HG02759 (cell line): Measurements from ENCODE around the gene PCDHGB5.
A peak's percentile ranks its signal among the peaks of the same experiment; 100 is the strongest.
"Not testable (repeated sequence)": the region's sequence is repeated elsewhere in the genome, so short reads cannot be mapped to it uniquely, and the experiment has no call there.

ENCODE experiments used
- ATAC-seq: cut with Tn5 transposase; IDR thresholded peaks from one replicate; pipeline ENCODE4 v1.9.1; 2021; ENCODE audit warnings: mild to moderate bottlenecking, moderate library complexity; ENCODE audit not compliant: unreplicated experiment

Gene PCDHGB5

GRCh38 chr5:141409598-141410306 is 12.0 kb downstream of the PCDHGB5 start:
- ATAC-seq = no peak

GRCh38 chr5:141411575-141411974 is 13.8 kb downstream of the PCDHGB5 start:
- ATAC-seq = no peak

GRCh38 chr5:141412854-141413539 is 15.2 kb downstream of the PCDHGB5 start, which contains the start of gene PCDHGA10:
Gene PCDHGA10 (plus strand): TSS chr5:141412987. CDS start chr5:141413176, 189 bp downstream.
- peak; percentile 79 for ATAC-seq

DNA sequence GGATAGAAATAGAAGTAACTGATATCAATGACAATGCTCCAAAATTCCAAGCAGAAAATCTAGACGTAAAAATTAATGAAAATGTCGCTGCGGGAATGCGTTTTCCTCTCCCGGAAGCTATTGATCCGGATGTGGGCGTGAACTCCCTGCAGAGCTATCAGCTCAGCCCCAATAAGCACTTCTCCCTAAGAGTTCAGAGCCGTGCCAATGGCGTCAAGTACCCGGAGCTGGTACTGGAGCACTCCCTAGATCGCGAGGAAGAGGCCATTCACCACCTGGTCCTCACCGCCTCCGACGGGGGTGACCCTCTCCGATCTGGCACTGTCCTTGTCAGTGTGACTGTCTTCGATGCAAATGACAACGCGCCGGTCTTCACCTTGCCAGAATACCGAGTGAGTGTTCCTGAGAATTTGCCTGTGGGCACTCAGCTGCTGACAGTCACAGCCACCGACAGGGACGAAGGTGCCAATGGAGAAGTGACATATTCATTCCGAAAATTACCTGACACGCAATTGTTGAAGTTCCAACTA is 15.9 kb downstream of the PCDHGB5 start:
- peak; percentile 34 for ATAC-seq

GRCh38 chr5:141414548-141415274 is 17.0 kb downstream of the PCDHGB5 start:
- ATAC-seq = not testable (repeated sequence)

- ATAC-seq = not testable (repeated sequence)
Observed at GRCh38 chr5:141415275-141415618, 17.5 kb downstream of the PCDHGB5 start.

- ATAC-seq = peak; percentile 74
Observed at GRCh38 chr5:141417494-141418172, 19.9 kb downstream of the PCDHGB5 start, which contains the start of gene PCDHGB7. Gene PCDHGB7 (plus strand): TSS chr5:141417677. CDS start chr5:141417860, 183 bp downstream.

- no peak for ATAC-seq
Observed at GRCh38 chr5:141419074-141419880, 21.5 kb downstream of the PCDHGB5 start.

GRCh38 chr5:141420855-141421488 is 23.2 kb downstream of the PCDHGB5 start, which contains the start of gene PCDHGA11:
Gene PCDHGA11 (plus strand): TSS chr5:141421051. CDS start chr5:141421228, 177 bp downstream.
- peak; percentile 50 for ATAC-seq

GRCh38 chr5:141421489-141421855 is 23.7 kb downstream of the PCDHGB5 start:
- ATAC-seq = no peak

GRCh38 chr5:141422742-141423291 is 25.1 kb downstream of the PCDHGB5 start:
- ATAC-seq = no peak

DNA sequence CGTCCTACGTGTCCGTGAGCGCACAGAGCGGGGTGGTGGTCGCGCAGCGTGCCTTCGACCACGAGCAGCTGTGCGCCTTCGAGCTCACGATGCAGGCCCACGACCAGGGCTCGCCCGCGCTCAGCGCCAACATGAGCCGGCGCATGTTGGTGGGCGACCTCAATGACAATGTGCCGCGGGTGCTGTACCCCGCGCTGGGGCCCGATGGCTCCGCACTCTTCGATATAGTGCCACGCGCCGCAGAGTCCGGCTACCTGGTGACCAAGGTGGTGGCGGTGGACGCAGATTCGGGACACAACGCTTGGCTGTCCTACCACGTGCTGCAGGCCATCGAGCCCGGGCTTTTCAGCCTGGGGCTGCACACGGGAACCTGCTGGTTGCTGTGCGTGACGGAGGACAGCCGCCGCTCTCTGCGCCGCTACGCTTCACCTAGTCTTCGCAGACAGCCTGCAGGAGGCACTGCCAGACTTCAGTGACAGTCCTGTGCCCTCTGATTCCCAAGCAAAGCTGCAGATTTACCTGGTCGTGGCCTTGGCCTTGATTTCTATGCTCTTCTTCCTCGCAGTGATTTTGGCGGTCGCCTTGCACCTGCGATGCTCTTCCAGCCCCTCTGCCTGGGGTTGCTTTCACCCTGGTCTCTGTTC is 30.2 kb downstream of the PCDHGB5 start:
- ATAC-seq = no peak

GRCh38 chr5:141430332-141431113 is 32.8 kb downstream of the PCDHGB5 start, which contains the start of gene PCDHGA12:
Gene PCDHGA12 (plus strand): TSS chr5:141430507. CDS start chr5:141430760, 253 bp downstream.
- peak; percentile 79 for ATAC-seq

GRCh38 chr5:141431286-141431685 is 33.5 kb downstream of the PCDHGB5 start:
- ATAC-seq = peak; percentile 54

DNA sequence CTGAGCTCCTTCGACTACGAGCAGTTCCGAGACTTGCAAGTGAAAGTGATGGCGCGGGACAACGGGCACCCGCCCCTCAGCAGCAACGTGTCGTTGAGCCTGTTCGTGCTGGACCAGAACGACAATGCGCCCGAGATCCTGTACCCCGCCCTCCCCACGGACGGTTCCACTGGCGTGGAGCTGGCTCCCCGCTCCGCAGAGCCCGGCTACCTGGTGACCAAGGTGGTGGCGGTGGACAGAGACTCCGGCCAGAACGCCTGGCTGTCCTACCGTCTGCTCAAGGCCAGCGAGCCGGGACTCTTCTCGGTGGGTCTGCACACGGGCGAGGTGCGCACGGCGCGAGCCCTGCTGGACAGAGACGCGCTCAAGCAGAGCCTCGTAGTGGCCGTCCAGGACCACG is 34.6 kb downstream of the PCDHGB5 start:
- ATAC-seq = not testable (repeated sequence)

DNA sequence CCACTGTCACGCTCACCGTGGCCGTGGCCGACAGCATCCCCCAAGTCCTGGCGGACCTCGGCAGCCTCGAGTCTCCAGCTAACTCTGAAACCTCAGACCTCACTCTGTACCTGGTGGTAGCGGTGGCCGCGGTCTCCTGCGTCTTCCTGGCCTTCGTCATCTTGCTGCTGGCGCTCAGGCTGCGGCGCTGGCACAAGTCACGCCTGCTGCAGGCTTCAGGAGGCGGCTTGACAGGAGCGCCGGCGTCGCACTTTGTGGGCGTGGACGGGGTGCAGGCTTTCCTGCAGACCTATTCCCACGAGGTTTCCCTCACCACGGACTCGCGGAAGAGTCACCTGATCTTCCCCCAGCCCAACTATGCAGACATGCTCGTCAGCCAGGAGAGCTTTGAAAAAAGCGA is 35.0 kb downstream of the PCDHGB5 start:
- not testable (repeated sequence) for ATAC-seq

DNA sequence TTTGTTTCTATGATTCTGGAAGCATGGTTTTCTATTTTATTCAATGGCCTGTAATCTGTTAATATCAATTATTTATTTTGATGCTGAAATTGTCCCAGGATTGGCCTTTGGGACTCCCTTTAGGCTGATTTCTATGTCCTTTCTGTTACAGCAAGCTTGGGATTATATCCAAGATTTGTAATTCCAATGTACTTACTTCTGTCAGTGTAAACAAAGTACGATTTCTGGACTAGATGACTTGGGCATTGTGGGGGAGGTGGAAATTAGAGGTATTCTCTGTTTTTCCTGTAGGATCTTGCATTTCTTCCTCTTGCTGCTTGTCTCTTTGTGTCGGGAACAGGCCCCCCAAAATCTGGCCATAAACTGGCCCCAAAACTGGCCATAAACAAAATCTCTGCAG is 36.3 kb downstream of the PCDHGB5 start:
- ATAC-seq = no peak

- ATAC-seq = no peak
Observed at GRCh38 chr5:141437221-141437620, 39.5 kb downstream of the PCDHGB5 start.
